BJ (cell line): ENCODE results near the gene C4orf50. TPM values are rescaled to one million over a fixed set of nuclear protein-coding genes. Genes with fewer than 3 reads are reported as not detected.

ENCODE experiments used
- CTCF ChIA-PET: fragments of 350-600 bp; formaldehyde crosslinking; extraction: SDS; loops from one replicate; lab custom pipeline; 2021; ENCODE audit warnings: antibody characterized with exemption, inconsistent platforms; lab: Yijun Ruan, JAX
- POLR2A ChIA-PET: fragments of 300-600 bp; sonication (Branson Sonifier 250); formaldehyde crosslinking; extraction: SDS; loops from one replicate; lab custom pipeline; 2021; ENCODE audit warnings: antibody characterized with exemption; lab: Charles Lee
- DNase-seq: peaks from one replicate; pipeline ENCODE4 v3.0.0-alpha.2; 2011; ENCODE audit warnings: low read depth
- H3K27me3 ChIP-seq: 2 replicates; pipeline ENCODE4 v1.6.0; 2011; ENCODE audit warnings: low read length; ENCODE audit not compliant: control insufficient read depth, insufficient read depth
- H3K36me3 ChIP-seq: 2 replicates; pipeline ENCODE4 v1.5.1; 2011; ENCODE audit warnings: low read length; ENCODE audit not compliant: control insufficient read depth, insufficient read depth
- H3K4me3 ChIP-seq: 2 replicates; pipeline ENCODE4 v1.5.1; 2011; ENCODE audit warnings: low read depth, mild to moderate bottlenecking, control low read depth, low read length
- polyA plus RNA-seq: library from polyadenylated mRNA; depleted of rRNA; stranded (reverse); fragments of >200 nt; gene quantifications from 2 replicates; pipeline ENCODE4 v1.2.3, GENCODE V29; 2011
- TF ChIP-seq, protein P1 (sequence below): IDR thresholded peaks from 2 replicates; pipeline ENCODE4 v1.5.1; 2011; ENCODE audit warnings: low read depth, mild to moderate bottlenecking, control low read depth, inconsistent platforms, low read length, moderate library complexity; ENCODE audit not compliant: insufficient read depth

C4orf50 gene
- polyA plus RNA-seq, 1 experiment, result not detected

DNA sequence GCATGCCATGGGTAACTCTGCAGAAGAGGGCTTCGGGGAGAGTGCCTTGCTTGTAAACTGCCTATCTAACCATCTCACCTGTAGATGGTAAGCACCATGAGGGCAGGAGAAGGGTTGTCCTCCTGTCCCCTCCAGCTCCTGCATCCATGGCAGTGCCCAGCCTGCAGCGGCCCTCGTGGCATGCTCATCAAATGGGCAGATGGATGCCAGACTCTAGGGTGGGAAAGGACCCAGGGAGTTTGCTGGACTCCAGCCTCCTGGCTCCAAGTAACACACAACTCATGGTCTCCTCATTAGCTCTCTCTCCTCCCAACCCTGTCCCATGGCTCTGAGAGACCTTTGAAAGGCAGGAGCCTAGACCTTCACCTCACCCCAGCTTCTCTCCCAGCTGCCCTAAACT, 95.7 kb downstream of the C4orf50 start:
- POLR2A ChIA-PET, result no interaction called here
- no peaks in the 10 kb centered on the region for H3K36me3 ChIP-seq
- H3K4me3 ChIP-seq, result no peak overlapping the region
- CTCF ChIA-PET, result no interaction called here
- H3K27me3 ChIP-seq, result peaks cover 1% of the 10 kb centered on the region; the same call in 1 of the 2 replicates
- TF ChIP-seq, protein P1, sequence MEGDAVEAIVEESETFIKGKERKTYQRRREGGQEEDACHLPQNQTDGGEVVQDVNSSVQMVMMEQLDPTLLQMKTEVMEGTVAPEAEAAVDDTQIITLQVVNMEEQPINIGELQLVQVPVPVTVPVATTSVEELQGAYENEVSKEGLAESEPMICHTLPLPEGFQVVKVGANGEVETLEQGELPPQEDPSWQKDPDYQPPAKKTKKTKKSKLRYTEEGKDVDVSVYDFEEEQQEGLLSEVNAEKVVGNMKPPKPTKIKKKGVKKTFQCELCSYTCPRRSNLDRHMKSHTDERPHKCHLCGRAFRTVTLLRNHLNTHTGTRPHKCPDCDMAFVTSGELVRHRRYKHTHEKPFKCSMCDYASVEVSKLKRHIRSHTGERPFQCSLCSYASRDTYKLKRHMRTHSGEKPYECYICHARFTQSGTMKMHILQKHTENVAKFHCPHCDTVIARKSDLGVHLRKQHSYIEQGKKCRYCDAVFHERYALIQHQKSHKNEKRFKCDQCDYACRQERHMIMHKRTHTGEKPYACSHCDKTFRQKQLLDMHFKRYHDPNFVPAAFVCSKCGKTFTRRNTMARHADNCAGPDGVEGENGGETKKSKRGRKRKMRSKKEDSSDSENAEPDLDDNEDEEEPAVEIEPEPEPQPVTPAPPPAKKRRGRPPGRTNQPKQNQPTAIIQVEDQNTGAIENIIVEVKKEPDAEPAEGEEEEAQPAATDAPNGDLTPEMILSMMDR, result no peak
- DNase-seq, result no peak

DNA sequence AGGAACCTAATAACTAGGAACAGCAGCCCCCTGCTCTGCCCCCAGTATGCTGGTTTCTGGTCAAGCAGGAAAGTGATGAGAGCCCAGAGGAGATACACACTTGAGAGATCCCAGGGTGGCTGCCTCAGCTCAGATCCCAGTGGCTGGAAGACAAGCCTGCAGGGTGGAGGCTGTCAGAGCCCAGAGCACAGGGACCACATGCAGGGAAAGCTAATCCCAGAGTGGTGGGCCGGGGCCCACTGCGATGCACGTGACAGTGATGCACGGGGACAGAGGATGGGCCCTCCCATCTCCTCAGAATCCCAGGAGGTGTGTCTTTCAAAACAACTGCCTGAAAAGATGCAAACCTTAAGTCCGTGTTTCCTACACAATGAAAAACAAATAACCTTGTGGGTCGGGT, 96.2 kb downstream of the C4orf50 start:
- POLR2A ChIA-PET, result no interaction called here
- peaks cover 1% of the 10 kb centered on the region; the same call in 1 of the 2 replicates for H3K27me3 ChIP-seq
- CTCF ChIA-PET, result no interaction called here
- TF ChIP-seq, protein P1, result no peak
- no peak for DNase-seq
- H3K4me3 ChIP-seq, result no peak overlapping the region
- H3K36me3 ChIP-seq, result no peaks in the 10 kb centered on the region

DNA sequence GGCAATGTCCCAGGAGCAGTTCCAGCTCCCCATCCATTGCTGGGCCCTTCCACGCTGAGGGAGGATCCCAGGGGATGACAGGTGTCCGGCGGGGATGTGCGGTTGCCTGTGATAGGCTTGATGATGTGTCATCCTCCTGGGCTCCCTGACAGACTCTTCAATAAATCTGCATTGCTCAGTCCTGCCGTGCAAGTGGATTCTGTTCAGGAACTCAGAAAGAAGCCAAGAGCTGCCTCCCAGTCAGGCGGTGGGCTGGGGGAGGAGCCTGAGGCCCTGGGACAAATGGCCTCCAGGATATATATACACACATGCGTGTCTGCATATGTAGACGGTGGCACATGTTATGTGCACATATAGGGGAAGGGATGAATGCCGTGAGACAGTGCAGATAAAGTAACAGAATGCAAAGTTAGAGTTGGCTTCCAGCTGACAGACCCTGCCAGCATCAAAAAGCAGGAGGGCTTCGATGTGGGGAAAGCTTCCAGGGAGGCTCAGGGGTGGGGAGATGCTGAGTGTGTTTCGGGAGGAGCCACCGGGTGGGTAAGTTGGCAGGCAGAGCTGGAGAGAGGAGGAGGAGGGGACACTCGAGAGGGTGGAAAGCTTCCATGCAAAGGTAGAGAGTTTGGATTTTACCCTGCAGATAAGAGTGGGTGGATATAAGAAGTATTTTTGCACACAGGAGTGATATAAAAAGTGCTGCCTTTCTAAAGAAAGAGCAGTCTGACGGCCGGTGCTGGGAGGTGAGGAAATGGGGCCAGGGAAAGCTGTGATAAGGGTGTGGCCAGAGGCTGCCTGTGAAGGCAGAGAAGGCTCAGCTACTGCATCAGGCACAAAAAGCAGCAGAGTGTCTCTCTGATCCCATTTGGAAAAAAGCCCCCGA, 96.9 kb downstream of the C4orf50 start:
- Histone ChIP-seq H3K36me3 (no peaks in the 10 kb centered on the region), H3K27me3 (peaks cover 1% of the 10 kb centered on the region; the same call in 1 of the 2 replicates), H3K4me3 (no peak overlapping the region)
- ChIA-PET CTCF (no interaction called here), POLR2A (no interaction called here)
- TF ChIP-seq, protein P1, result no peak
- no peak for DNase-seq

DNA sequence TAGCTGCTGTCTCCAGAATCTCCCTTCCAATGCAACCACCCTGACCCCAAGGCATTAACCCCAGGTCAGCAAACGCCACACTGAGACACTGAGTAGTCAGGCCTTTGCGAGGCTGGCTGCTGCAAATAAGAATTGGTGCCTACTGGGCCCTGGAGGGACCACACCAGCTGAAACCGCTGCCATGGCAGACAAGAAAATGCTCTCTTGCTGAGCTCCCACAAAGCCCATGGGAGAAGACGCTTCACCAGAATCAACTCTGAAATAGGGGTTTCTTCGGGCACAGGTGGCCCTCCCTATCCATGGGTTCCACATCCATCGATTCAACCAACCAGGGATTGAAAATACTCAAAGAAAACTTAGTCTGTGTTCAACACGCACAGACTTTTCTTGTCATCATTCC, 98.7 kb downstream of the C4orf50 start:
- TF ChIP-seq, protein P1, result no peak
- no peaks in the 10 kb centered on the region for H3K36me3 ChIP-seq
- no peak overlapping the region for H3K4me3 ChIP-seq
- no peak for DNase-seq
- H3K27me3 ChIP-seq, result peaks cover 1% of the 10 kb centered on the region; the same call in 1 of the 2 replicates
- POLR2A ChIA-PET, result no interaction called here
- CTCF ChIA-PET, result no interaction called here

DNA sequence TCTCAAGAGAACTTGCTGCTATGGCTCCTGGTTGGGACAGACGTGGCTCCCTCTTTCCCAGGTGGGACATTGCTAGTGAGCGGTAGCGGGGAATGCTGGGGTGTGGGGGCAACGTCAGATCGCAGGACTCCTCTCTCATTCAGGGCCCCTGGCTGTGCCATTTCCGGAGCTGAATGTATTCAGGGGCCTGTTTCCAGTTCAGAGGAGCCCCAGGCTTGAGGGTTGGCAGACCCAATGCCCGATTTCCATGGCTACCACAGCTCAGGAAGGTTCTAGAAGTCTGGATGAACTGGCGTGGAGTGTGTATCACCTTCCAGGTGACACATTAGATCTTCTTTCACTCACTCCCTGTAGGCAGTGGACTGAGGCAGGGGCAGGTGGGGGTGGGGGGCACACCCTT, 99.2 kb downstream of the C4orf50 start:
- TF ChIP-seq, protein P1, result no peak

More for the DNA sequence above, 99.2 kb downstream of the C4orf50 start:
- no peak for DNase-seq
- CTCF ChIA-PET, result no interaction called here
- Histone ChIP-seq H3K36me3 (no peaks in the 10 kb centered on the region), H3K4me3 (no peak overlapping the region), H3K27me3 (peaks cover 1% of the 10 kb centered on the region; the same call in 1 of the 2 replicates)
- POLR2A ChIA-PET, result no interaction called here
